ENCODE results near the gene ELK4.
A peak's percentile ranks its signal among the peaks of the same experiment; 100 is the strongest.

The ELK4 gene

GRCh38 chr1:205631768-205632668 is at the start of gene ELK4:
TSS of gene ELK4 (minus strand) at chr1:205632011. CDS start at chr1:205623882, 8,129 bp downstream.
- peak within 1 kb of the TSS; percentile 74 to 78 for H3K4me3 ChIP-seq (replicated peaks in 1 of 2; ENCODE audit: low read depth in 2 of 2, low read length in 2 of 2)
- peak; percentile 75 for TF ChIP-seq CTCF (IDR thresholded peaks at IDR 0.05; ENCODE audit: low read depth, low read length)
- peak; percentile 97 to 99 for DNase-seq (ENCODE audit: low read depth in 2 of 2)

GRCh38 chr1:205681364-205681763 is 49.6 kb upstream of the ELK4 start:
- no peak overlapping the region for H3K4me3 ChIP-seq (replicated peaks in 1 of 2; ENCODE audit: low read depth in 2 of 2, low read length in 2 of 2)
- DNase-seq (ENCODE audit: low read depth in 2 of 2) = no peak
- no peak for TF ChIP-seq CTCF (IDR thresholded peaks at IDR 0.05; ENCODE audit: low read depth, low read length)

DNA sequence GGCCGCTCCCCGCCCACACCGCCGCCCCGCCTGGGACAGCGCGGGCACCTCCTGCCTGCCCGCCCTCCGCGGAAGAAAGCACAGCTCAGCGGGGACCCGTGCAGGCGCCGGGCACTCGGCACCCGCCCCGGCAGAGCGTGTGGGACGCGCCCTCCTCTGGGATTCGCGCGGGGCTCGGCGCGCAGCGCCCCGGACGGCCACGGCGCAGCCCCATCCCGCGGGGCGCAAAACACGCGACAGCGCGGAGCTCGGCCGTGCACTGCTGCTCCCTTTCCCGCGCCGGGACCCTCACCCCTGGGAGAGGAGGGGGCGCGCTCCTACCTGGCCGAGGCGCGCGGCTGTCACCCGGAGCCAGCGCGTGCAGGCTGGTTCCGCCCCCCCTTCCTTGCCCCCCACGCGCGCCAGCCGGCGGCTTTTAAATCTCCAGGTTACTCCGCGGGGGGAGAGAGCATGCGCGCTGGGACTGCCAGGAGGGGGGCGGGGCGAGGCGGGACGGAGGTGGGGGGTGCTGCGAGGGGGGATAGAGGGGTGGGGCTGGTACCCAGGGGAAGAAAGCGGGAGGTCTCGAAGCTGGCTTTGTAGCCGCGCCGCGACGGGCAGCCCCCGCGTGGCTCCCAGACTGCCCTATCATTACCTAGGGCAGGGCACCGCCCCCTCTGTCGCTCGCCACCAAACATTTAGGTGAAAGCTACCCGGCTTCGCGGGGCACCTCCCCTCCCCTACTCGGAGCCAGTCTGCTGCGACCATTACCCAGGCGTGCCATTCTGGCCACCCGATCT is 48.5 kb upstream of the ELK4 start, which contains the start of gene SLC45A3:
TSS of gene SLC45A3 (minus strand) at position 437 of the 779 bp plus-strand sequence. CDS start 15,853 bp downstream, outside the sequence.
- TF ChIP-seq CTCF (IDR thresholded peaks at IDR 0.05; ENCODE audit: low read depth, low read length) = no peak
- H3K4me3 ChIP-seq (replicated peaks in 1 of 2; ENCODE audit: low read depth in 2 of 2, low read length in 2 of 2) = peak within 1 kb of the TSS; percentile 44 to 68
- peak; percentile 18 to 33 for DNase-seq (ENCODE audit: low read depth in 2 of 2)

DNA sequence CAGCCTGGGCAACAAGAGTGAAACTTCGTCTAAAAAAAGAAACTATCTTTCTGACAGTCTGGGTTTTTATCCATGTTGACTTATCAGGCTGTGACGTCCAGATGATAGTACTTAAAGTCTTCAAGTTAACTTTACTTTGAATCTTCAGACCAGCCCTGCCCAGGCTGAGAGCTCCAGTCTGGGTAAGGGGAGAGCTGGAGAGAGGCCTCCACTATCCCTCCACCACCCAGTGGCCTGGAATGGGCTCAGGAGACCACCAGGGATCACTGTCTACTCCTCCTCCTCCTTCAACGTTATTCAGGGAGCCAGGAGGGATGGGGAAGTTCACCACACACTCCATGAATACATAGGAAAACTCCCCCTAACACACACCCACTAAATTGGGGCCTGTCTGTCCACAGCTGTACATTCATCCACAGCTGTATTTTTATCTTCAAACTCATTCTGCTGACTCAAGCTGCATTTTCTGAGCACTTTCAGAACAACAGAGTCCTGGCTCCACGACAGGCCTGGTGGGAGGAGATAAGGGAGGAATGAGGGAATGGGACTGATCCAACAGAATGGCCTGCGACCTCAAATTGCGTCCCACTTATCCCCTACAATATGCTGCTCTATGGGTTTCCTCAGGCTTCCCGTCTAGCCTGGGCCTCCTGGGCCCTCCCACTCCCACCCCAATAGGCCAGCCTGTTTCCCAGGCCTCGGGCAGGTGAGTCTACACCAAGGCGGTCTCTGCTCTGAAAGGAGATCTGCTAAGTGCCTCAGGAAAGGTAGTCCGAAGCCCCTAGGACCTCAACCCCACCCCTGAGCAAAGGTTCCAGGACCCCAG is 46.7 kb upstream of the ELK4 start:
- TF ChIP-seq CTCF (IDR thresholded peaks at IDR 0.05; ENCODE audit: low read depth, low read length) = no peak
- DNase-seq (ENCODE audit: low read depth in 2 of 2) = peak; percentile 45 to 91
- H3K4me3 ChIP-seq (replicated peaks in 1 of 2; ENCODE audit: low read depth in 2 of 2, low read length in 2 of 2) = peak overlapping the region; percentile 44 to 68

- no peak for TF ChIP-seq CTCF (IDR thresholded peaks at IDR 0.05; ENCODE audit: low read depth, low read length)
- DNase-seq (ENCODE audit: low read depth in 2 of 2) = no peak
- H3K4me3 ChIP-seq (replicated peaks in 1 of 2; ENCODE audit: low read depth in 2 of 2, low read length in 2 of 2) = no peak overlapping the region
These were observed 45.4 kb upstream of the ELK4 start for GRCh38 chr1:205677167-205677566.

DNA sequence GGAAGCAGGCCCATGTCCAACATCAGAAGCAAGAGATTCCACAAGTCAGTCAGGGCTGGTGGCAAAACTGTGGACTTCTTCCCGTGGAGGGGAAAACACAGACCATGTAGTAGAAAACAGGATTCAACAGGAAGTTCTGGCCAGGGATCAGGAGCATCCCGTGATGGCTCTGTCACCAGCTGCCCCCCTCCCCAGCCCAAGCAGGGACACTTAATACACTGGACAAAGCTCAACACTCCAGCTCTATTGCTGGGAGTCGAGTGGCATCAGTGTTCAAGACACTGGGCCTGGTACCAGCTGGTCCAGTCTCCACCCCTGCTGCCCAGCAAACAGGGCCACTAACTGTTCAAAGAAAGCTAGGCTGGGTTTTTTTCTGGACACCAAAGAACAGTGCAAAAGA is 44.8 kb upstream of the ELK4 start:
- H3K4me3 ChIP-seq (replicated peaks in 1 of 2; ENCODE audit: low read depth in 2 of 2, low read length in 2 of 2) = no peak overlapping the region
- no peak for TF ChIP-seq CTCF (IDR thresholded peaks at IDR 0.05; ENCODE audit: low read depth, low read length)
- no peak for DNase-seq (ENCODE audit: low read depth in 2 of 2)

All from cardiac fibroblast (primary cell).